Measurements from ENCODE around the gene RRP15. TPM values are rescaled to one million over a fixed set of nuclear protein-coding genes. Genes with fewer than 3 reads are reported as not detected.

The RRP15 gene
- total and polyA plus RNA-seq, 9 of the 15 experiments (the other 6 are each of a cell fraction or from before 2014, with no cell fraction given), result 9.5 to 58.1 (median 29.3) TPM

GRCh38 chr1:218339267-218339831 lies 54.3 kb downstream of the RRP15 start (continued):
- TF ChIP-seq ZNF277 (CRISPR knock-in tag; IDR thresholded peaks at IDR 0.05; ENCODE audit: borderline replicate concordance) (no peak), EP400 (IDR thresholded peaks at IDR 0.05) (peak; percentile 41; the same call in 1 of the 2 replicates), NFE2 (IDR thresholded peaks at IDR 0.05; ENCODE audit: low read depth) (no peak), ZNF79 (CRISPR knock-in tag; IDR thresholded peaks at IDR 0.05; ENCODE audit: low read depth) (no peak), ZFP30 (CRISPR knock-in tag; IDR thresholded peaks at IDR 0.05; ENCODE audit: borderline replicate concordance) (no peak), CREB5 (CRISPR knock-in tag; IDR thresholded peaks at IDR 0.05) (no peak), ZNF174 (CRISPR knock-in tag; IDR thresholded peaks at IDR 0.05) (no peak), ZNF696 (CRISPR knock-in tag; conservative IDR thresholded peaks at IDR 0.05) (no peak), NRF1 (conservative IDR thresholded peaks at IDR 0.05 in 1 of 2, IDR thresholded peaks at IDR 0.05 in 1 of 2) (no peak), HNRNPK (IDR thresholded peaks at IDR 0.05; ENCODE audit: low read depth, low read length, poor library complexity, severe bottlenecking) (no peak), DACH1 (IDR thresholded peaks at IDR 0.05; ENCODE audit: partially characterized antibody) (peak; percentile 69), PHTF2 (CRISPR knock-in tag; IDR thresholded peaks at IDR 0.05) (no peak)
- TF ChIP-seq, protein P1, sequence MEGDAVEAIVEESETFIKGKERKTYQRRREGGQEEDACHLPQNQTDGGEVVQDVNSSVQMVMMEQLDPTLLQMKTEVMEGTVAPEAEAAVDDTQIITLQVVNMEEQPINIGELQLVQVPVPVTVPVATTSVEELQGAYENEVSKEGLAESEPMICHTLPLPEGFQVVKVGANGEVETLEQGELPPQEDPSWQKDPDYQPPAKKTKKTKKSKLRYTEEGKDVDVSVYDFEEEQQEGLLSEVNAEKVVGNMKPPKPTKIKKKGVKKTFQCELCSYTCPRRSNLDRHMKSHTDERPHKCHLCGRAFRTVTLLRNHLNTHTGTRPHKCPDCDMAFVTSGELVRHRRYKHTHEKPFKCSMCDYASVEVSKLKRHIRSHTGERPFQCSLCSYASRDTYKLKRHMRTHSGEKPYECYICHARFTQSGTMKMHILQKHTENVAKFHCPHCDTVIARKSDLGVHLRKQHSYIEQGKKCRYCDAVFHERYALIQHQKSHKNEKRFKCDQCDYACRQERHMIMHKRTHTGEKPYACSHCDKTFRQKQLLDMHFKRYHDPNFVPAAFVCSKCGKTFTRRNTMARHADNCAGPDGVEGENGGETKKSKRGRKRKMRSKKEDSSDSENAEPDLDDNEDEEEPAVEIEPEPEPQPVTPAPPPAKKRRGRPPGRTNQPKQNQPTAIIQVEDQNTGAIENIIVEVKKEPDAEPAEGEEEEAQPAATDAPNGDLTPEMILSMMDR (IDR thresholded peaks at IDR 0.05 in 2 of 3, conservative IDR thresholded peaks at IDR 0.05 in 1 of 3; ENCODE audit: insufficient read depth in 2 of 3, low read depth in 1 of 3, low read length in 3 of 3), result peak; percentile 40 to 75 (median 49); a peak in 4 of 6 replicates
- TF ChIP-seq, protein P2, sequence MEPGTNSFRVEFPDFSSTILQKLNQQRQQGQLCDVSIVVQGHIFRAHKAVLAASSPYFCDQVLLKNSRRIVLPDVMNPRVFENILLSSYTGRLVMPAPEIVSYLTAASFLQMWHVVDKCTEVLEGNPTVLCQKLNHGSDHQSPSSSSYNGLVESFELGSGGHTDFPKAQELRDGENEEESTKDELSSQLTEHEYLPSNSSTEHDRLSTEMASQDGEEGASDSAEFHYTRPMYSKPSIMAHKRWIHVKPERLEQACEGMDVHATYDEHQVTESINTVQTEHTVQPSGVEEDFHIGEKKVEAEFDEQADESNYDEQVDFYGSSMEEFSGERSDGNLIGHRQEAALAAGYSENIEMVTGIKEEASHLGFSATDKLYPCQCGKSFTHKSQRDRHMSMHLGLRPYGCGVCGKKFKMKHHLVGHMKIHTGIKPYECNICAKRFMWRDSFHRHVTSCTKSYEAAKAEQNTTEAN (CRISPR knock-in tag; IDR thresholded peaks at IDR 0.05), result no peak

Measured in K562 (cell line).